A673 (cell line): ENCODE data around the gene ZNF132. TPM values are rescaled to one million over a fixed set of nuclear protein-coding genes. Genes with fewer than 3 reads are reported as not detected.

Source experiments
- BruUV-seq: library from RNA; stranded (reverse); fragments of 400-500 nt; replicated peaks from 2 replicates; lab custom pipeline; 2021; lab: Mats Ljungman, UMichigan
- CTCF ChIA-PET: fragments of 300-600 bp; sonication (Branson Sonifier 250); formaldehyde crosslinking; loops from one replicate; lab custom pipeline; 2022; ENCODE audit warnings: antibody characterized with exemption; lab: Charles Lee
- POLR2A ChIA-PET: fragments of 300-600 bp; sonication (Branson Sonifier 250); formaldehyde crosslinking; loops from one replicate; lab custom pipeline; 2022; ENCODE audit warnings: antibody characterized with exemption; ENCODE audit not compliant: low non-redundant PET; lab: Charles Lee
- DNase-seq: peaks from one replicate; pipeline ENCODE4 v3.0.0-alpha.2; 2015; ENCODE audit warnings: low spot score
- H3K27ac ChIP-seq: fragments of 200-600 bp; sonication (generic); 2 replicates; pipeline ENCODE4 v1.5.1; 2016; ENCODE audit warnings: mixed run types, low read depth, mild to moderate bottlenecking, mixed read lengths, antibody characterized with exemption, low read length; ENCODE audit not compliant: poor library complexity, severe bottlenecking
- H3K27me3 ChIP-seq: fragments of 200-600 bp; sonication (generic); replicated peaks from 2 replicates; pipeline ENCODE4 v1.6.1; 2017; ENCODE audit warnings: mixed run types, low read depth, mild to moderate bottlenecking, mixed read lengths, antibody characterized with exemption, low read length; ENCODE audit not compliant: insufficient read depth, poor library complexity
- H3K36me3 ChIP-seq: fragments of 200-600 bp; sonication (generic); 2 replicates; pipeline ENCODE4 v1.6.1; 2016; ENCODE audit warnings: mixed run types, mild to moderate bottlenecking, mixed read lengths, antibody characterized with exemption, low read length; ENCODE audit not compliant: insufficient read depth, poor library complexity, severe bottlenecking
- H3K4me1 ChIP-seq: fragments of 200-600 bp; sonication (generic); 2 replicates; pipeline ENCODE4 v1.6.1; 2017; ENCODE audit warnings: mixed run types, mild to moderate bottlenecking, mixed read lengths, antibody characterized with exemption, low read length; ENCODE audit not compliant: insufficient read depth, poor library complexity, severe bottlenecking
- H3K4me3 ChIP-seq: fragments of 200-600 bp; sonication (generic); 2 replicates; pipeline ENCODE4 v1.5.1; 2016; ENCODE audit warnings: low read depth, mixed run types, mild to moderate bottlenecking, mixed read lengths, low read length; ENCODE audit not compliant: poor library complexity, severe bottlenecking
- H3K9me3 ChIP-seq: fragments of 200-600 bp; sonication (generic); 2 replicates; pipeline ENCODE4 v1.6.1; 2016; ENCODE audit warnings: mixed run types, low read depth, mild to moderate bottlenecking, mixed read lengths, antibody characterized with exemption, low read length; ENCODE audit not compliant: poor library complexity, severe bottlenecking
- EZH2 ChIP-seq: fragments of 200-600 bp; sonication (generic); IDR thresholded peaks from 2 replicates; pipeline ENCODE4 v1.6.1; 2017; ENCODE audit warnings: borderline replicate concordance, low read depth, mild to moderate bottlenecking, mixed read lengths, antibody characterized with exemption, low read length; ENCODE audit not compliant: poor library complexity, severe bottlenecking
- intact Hi-C: fragments of 100-400 bp; cut with micrococcal nuclease; formaldehyde crosslinking; loops from one replicate; pipeline ENCODE4 v1.10.0; 2022; ENCODE audit not compliant: unreplicated experiment
- total RNA-seq: library from RNA; stranded (reverse); gene quantifications from 2 replicates; pipeline ENCODE4 v1.2.3, GENCODE V29; 2021
- TF ChIP-seq, protein P1 (sequence below): fragments of 300-800, 200-600 bp; sonication (generic); conservative IDR thresholded peaks from 2 replicates; pipeline ENCODE4 v1.5.1; 2017; ENCODE audit warnings: low read depth, mild to moderate bottlenecking, antibody characterized with exemption, low read length, moderate library complexity, mixed read lengths

ZNF132 gene
- total RNA-seq, 1 experiment from 2014 or later = 9.1 TPM

DNA sequence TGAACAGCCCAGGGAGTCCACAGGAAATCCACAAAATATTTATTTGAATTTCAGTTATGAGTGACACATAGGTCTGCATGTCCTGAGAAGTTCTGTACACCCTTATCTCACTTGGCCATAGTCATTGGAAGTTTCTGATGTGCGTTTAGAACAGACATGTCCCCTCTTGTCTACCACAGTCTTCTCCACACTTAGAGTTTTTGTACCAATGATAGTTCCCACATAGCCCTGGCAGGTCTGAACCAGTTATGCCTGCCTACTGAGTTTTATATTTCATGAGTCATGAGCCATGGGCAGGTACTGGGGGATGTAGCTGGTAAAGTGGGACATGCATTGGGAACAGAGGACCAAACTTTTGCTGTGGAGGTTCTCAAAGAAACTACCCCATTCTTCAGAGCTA is 11.3 kb downstream of the ZNF132 start:
- no peak for TF ChIP-seq EZH2
- TF ChIP-seq, protein P1, sequence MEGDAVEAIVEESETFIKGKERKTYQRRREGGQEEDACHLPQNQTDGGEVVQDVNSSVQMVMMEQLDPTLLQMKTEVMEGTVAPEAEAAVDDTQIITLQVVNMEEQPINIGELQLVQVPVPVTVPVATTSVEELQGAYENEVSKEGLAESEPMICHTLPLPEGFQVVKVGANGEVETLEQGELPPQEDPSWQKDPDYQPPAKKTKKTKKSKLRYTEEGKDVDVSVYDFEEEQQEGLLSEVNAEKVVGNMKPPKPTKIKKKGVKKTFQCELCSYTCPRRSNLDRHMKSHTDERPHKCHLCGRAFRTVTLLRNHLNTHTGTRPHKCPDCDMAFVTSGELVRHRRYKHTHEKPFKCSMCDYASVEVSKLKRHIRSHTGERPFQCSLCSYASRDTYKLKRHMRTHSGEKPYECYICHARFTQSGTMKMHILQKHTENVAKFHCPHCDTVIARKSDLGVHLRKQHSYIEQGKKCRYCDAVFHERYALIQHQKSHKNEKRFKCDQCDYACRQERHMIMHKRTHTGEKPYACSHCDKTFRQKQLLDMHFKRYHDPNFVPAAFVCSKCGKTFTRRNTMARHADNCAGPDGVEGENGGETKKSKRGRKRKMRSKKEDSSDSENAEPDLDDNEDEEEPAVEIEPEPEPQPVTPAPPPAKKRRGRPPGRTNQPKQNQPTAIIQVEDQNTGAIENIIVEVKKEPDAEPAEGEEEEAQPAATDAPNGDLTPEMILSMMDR = no peak
- BruUV-seq = no TSS peak
- Histone ChIP-seq H3K36me3 (peaks cover 18% of the 10 kb centered on the region), H3K27ac (no peak overlapping the region), H3K4me1 (no peaks in the 10 kb centered on the region), H3K4me3 (no peak overlapping the region), H3K27me3 (no peaks in the 10 kb centered on the region), H3K9me3 (peaks cover 67% of the 10 kb centered on the region)
- intact Hi-C loops = no loop called here
- DNase-seq = no peak
- ChIA-PET CTCF (no interaction called here), POLR2A (no interaction called here)

DNA sequence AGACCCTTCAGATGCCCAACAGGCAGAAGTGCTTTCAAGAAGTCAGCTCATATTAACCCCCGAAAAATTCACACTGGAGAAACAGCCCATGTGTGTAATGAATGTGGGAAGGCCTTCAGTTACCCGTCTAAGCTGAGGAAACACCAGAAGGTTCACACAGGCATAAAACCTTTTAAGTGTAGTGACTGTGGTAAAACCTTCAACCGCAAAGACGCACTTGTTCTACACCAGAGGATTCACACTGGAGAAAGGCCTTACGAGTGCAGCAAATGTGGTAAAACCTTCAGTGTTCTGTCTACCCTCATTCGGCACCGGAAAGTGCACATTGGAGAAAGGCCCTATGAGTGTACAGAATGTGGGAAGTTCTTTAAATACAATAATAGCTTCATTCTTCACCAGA is 22.9 kb downstream of the ZNF132 start:
- Histone ChIP-seq H3K9me3 (peaks cover 50% of the 10 kb centered on the region), H3K27me3 (no peaks in the 10 kb centered on the region), H3K27ac (no peak overlapping the region), H3K4me3 (no peak overlapping the region), H3K4me1 (no peaks in the 10 kb centered on the region), H3K36me3 (peaks cover 65% of the 10 kb centered on the region)
- no TSS peak for BruUV-seq
- intact Hi-C loops = no loop called here
- no peak for DNase-seq
- TF ChIP-seq EZH2 = no peak
- TF ChIP-seq, protein P1 = no peak
- ChIA-PET CTCF (no interaction called here), POLR2A (no interaction called here)

- Histone ChIP-seq H3K4me3 (no peak overlapping the region), H3K27ac (no peak overlapping the region), H3K9me3 (peaks cover 50% of the 10 kb centered on the region), H3K4me1 (no peaks in the 10 kb centered on the region), H3K36me3 (peaks cover 63% of the 10 kb centered on the region), H3K27me3 (no peaks in the 10 kb centered on the region)
- TF ChIP-seq, protein P1 = no peak
- no peak for TF ChIP-seq EZH2
- no peak for DNase-seq
- no TSS peak for BruUV-seq
- ChIA-PET POLR2A (no interaction called here), CTCF (no interaction called here)
- intact Hi-C loops = no loop called here
Measured at GRCh38 chr19:58416604-58417003, 23.3 kb downstream of the ZNF132 start.
